ENCODE measurements around the gene EPN2. TPM values are rescaled to one million over a fixed set of nuclear protein-coding genes. Genes with fewer than 3 reads are reported as not detected.

EPN2 gene
- total RNA-seq, 2 donors from 2014 or later, result 28.8 to 67.7 TPM

- H3K4me3 ChIP-seq, result no peak overlapping the region
- no peaks in the 10 kb centered on the region for H3K36me3 ChIP-seq
- DNase-seq (ENCODE audit: low spot score), result no peak
- peaks cover 10% of the 10 kb centered on the region for H3K4me1 ChIP-seq (replicated peaks)
- H3K27me3 ChIP-seq (replicated peaks; ENCODE audit: insufficient read depth), result no peaks in the 10 kb centered on the region
- 78% methylated on average over 5 of the region's 5 CpGs for WGBS
- TF ChIP-seq POLR2AphosphoS5 (IDR thresholded peaks at IDR 0.05) (no peak), POLR2A (IDR thresholded peaks at IDR 0.05) (no peak), CTCF (IDR thresholded peaks at IDR 0.05) (no peak)
- H3K27ac ChIP-seq, result no peak overlapping the region
- H3K9me3 ChIP-seq, result no peaks in the 10 kb centered on the region
- intact Hi-C loops (cut with DNase I), result no loop called here
Measured at GRCh38 chr17:19288453-19288852, 51.3 kb downstream of the EPN2 start.

GRCh38 chr17:19290066-19290705, 53.0 kb downstream of the EPN2 start:
- no peak for TF ChIP-seq POLR2AphosphoS5 (IDR thresholded peaks at IDR 0.05)
- no peak for TF ChIP-seq POLR2A (IDR thresholded peaks at IDR 0.05)
- no peak for DNase-seq (ENCODE audit: low spot score)
- H3K4me1 ChIP-seq (replicated peaks), result peaks cover 10% of the 10 kb centered on the region
- intact Hi-C loops (cut with DNase I), result no loop called here
- H3K9me3 ChIP-seq, result no peaks in the 10 kb centered on the region
- H3K36me3 ChIP-seq, result no peaks in the 10 kb centered on the region
- no peaks in the 10 kb centered on the region for H3K27me3 ChIP-seq (replicated peaks; ENCODE audit: insufficient read depth)
- H3K27ac ChIP-seq, result no peak overlapping the region
- H3K4me3 ChIP-seq, result no peak overlapping the region
- 57% methylated on average over 9 of the region's 9 CpGs for WGBS

- no peaks in the 10 kb centered on the region for H3K4me1 ChIP-seq (replicated peaks)
- no peaks in the 10 kb centered on the region for H3K9me3 ChIP-seq
- DNase-seq (ENCODE audit: low spot score), result no peak
- no peaks in the 10 kb centered on the region for H3K36me3 ChIP-seq
- H3K27me3 ChIP-seq (replicated peaks; ENCODE audit: insufficient read depth), result no peaks in the 10 kb centered on the region
- intact Hi-C loops (cut with DNase I), result no loop called here
- no peak overlapping the region for H3K27ac ChIP-seq
- 86% methylated on average over 12 of the region's 12 CpGs for WGBS
- H3K4me3 ChIP-seq, result no peak overlapping the region
- TF ChIP-seq POLR2AphosphoS5 (IDR thresholded peaks at IDR 0.05), result no peak
- TF ChIP-seq POLR2A (IDR thresholded peaks at IDR 0.05), result no peak
- TF ChIP-seq CTCF (IDR thresholded peaks at IDR 0.05), result no peak
Measured at GRCh38 chr17:19291646-19292376, 54.6 kb downstream of the EPN2 start.

- no peak overlapping the region for H3K27ac ChIP-seq
Measured at GRCh38 chr17:19292377-19292711, 55.2 kb downstream of the EPN2 start.

GRCh38 chr17:19294443-19294842, 57.3 kb downstream of the EPN2 start:
- Histone ChIP-seq H3K27ac (no peak overlapping the region), H3K4me3 (no peak overlapping the region), H3K4me1 (replicated peaks) (no peaks in the 10 kb centered on the region), H3K9me3 (no peaks in the 10 kb centered on the region), H3K27me3 (replicated peaks; ENCODE audit: insufficient read depth) (no peaks in the 10 kb centered on the region), H3K36me3 (no peaks in the 10 kb centered on the region)
- no peak for TF ChIP-seq POLR2A (IDR thresholded peaks at IDR 0.05)
- WGBS, result 90% methylated on average over 3 of the region's 3 CpGs
- intact Hi-C loops (cut with DNase I), result no loop called here
- DNase-seq (ENCODE audit: low spot score), result no peak

More at GRCh38 chr17:19292377-19292711, 55.2 kb downstream of the EPN2 start:
- no peaks in the 10 kb centered on the region for H3K4me1 ChIP-seq (replicated peaks)
- no peak overlapping the region for H3K4me3 ChIP-seq
- no peaks in the 10 kb centered on the region for H3K27me3 ChIP-seq (replicated peaks; ENCODE audit: insufficient read depth)
- WGBS, result 91% methylated on average over 4 of the region's 4 CpGs
- no peak for DNase-seq (ENCODE audit: low spot score)
- H3K9me3 ChIP-seq, result no peaks in the 10 kb centered on the region
- TF ChIP-seq CTCF (IDR thresholded peaks at IDR 0.05), result no peak
- TF ChIP-seq POLR2AphosphoS5 (IDR thresholded peaks at IDR 0.05), result no peak
- intact Hi-C loops (cut with DNase I), result no loop called here
- no peaks in the 10 kb centered on the region for H3K36me3 ChIP-seq
